OCI-LY7 (cell line): Measurements from ENCODE around the gene AP1S3.

Experiments used
- CTCF ChIP-seq: fragments of 200-600 bp; sonication (generic); conservative IDR thresholded peaks from 2 replicates; pipeline ENCODE4 v1.5.1; 2014; ENCODE audit warnings: mild to moderate bottlenecking, antibody characterized with exemption, low read length, moderate library complexity, mixed read lengths
- EZH2phosphoT487 ChIP-seq: fragments of 200-600 bp; sonication (generic); IDR thresholded peaks from 2 replicates; pipeline ENCODE4 v1.6.1; 2018; ENCODE audit warnings: low read depth, borderline replicate concordance, mild to moderate bottlenecking, mixed run types, antibody characterized with exemption, low read length, moderate library complexity, mixed read lengths

- TF ChIP-seq CTCF (no peak), EZH2phosphoT487 (no peak)
Measured at GRCh38 chr2:223815884-223816570, 21.4 kb downstream of the AP1S3 start.
